K562 (cell line): ENCODE data around the gene HEMGN. TPM values are rescaled to one million over a fixed set of nuclear protein-coding genes. Genes with fewer than 3 reads are reported as not detected.

Source experiments
- BRCA1 ChIP-seq, 2 experiments: fragments of 450-650 bp in 1 of 2; sonication (generic) in 1 of 2; formaldehyde crosslinking in 1 of 2; IDR thresholded peaks; 2 replicates each; pipeline versions ENCODE4 v1.5.0 to v1.6.1; 2017 to 2020; ENCODE audit warnings: mild to moderate bottlenecking in 1 of 2, missing genetic modification reagents in 1 of 2
- CC2D1A ChIP-seq: fragments of 450-650 bp; IDR thresholded peaks from 2 replicates; pipeline ENCODE4 v1.6.1; 2017; ENCODE audit warnings: mild to moderate bottlenecking
- DMBX1 ChIP-seq: fragments of 250-450 bp; sonication (Bioruptor Pico); IDR thresholded peaks from 2 replicates; pipeline ENCODE4 v1.8.0; 2022; ENCODE audit warnings: inconsistent platforms, mild to moderate bottlenecking, moderate library complexity, borderline replicate concordance
- DPF2 ChIP-seq: fragments of 450-650 bp; IDR thresholded peaks from 2 replicates; pipeline ENCODE4 v1.6.1; 2016
- FOXM1 ChIP-seq, 2 experiments: fragments of 450-650 bp in 1 of 2; sonication (generic) in 1 of 2; formaldehyde crosslinking in 1 of 2; IDR thresholded peaks; 2 replicates each; pipeline versions ENCODE4 v1.6.1 to v1.9.0; 2017 to 2022; ENCODE audit warnings: low read depth in 2 of 2, mild to moderate bottlenecking in 2 of 2, missing genetic modification reagents in 1 of 2, moderate library complexity in 1 of 2
- HNRNPH1 ChIP-seq: fragments of 200-400 bp; formaldehyde crosslinking; optimal IDR thresholded peaks from 2 replicates; pipeline ENCODE3; 2017; ENCODE audit warnings: low read depth, mild to moderate bottlenecking, low read length, moderate library complexity
- HNRNPUL1 ChIP-seq: fragments of 200-400 bp; formaldehyde crosslinking; IDR thresholded peaks from 2 replicates; pipeline ENCODE4 v1.6.1; 2017; ENCODE audit warnings: low read length
- MEF2D ChIP-seq: conservative IDR thresholded peaks from 2 replicates; pipeline ENCODE4 v1.6.1; 2016; ENCODE audit warnings: low read depth, missing genetic modification characterization, missing compliant biosample characterization
- MTA3 ChIP-seq: fragments of 450-650 bp; formaldehyde crosslinking; IDR thresholded peaks from 2 replicates; pipeline ENCODE4 v1.6.1; 2017; ENCODE audit warnings: mild to moderate bottlenecking, borderline replicate concordance
- NFRKB ChIP-seq: fragments of 450-650 bp; IDR thresholded peaks from 2 replicates; pipeline ENCODE4 v1.6.1; 2016; ENCODE audit warnings: low read depth
- NR1H2 ChIP-seq: sonication (generic); formaldehyde crosslinking; IDR thresholded peaks from 2 replicates; pipeline ENCODE4 v1.4.0; 2020; ENCODE audit warnings: mild to moderate bottlenecking, missing genetic modification reagents
- NR2C1 ChIP-seq, 2 experiments: fragments of 450-650 bp; IDR thresholded peaks; 2 replicates each; pipeline ENCODE4 v1.6.1; 2017; ENCODE audit warnings: mild to moderate bottlenecking in 2 of 2, antibody characterized with exemption in 1 of 2, inconsistent platforms in 1 of 2, missing compliant biosample characterization in 1 of 2, missing genetic modification characterization in 1 of 2
- SMAD2 ChIP-seq: fragments of 150-350 bp; IDR thresholded peaks from 2 replicates; pipeline ENCODE4 v1.6.1; 2014; ENCODE audit warnings: low read depth, mild to moderate bottlenecking, low read length
- ZHX1 ChIP-seq: fragments of 150-350 bp; conservative IDR thresholded peaks from 2 replicates; pipeline ENCODE4 v1.6.1; 2014; ENCODE audit warnings: low read length
- ZNF174 ChIP-seq: fragments of 250-450 bp; sonication (Bioruptor Pico); IDR thresholded peaks from 2 replicates; pipeline ENCODE4 v1.4.0; 2020; ENCODE audit warnings: mild to moderate bottlenecking
- ZNF184 ChIP-seq: sonication (generic); formaldehyde crosslinking; IDR thresholded peaks from 2 replicates; pipeline ENCODE4 v1.5.0; 2020; ENCODE audit warnings: missing genetic modification reagents
- ZNF431 ChIP-seq: sonication (generic); formaldehyde crosslinking; IDR thresholded peaks from 2 replicates; pipeline ENCODE4 v1.8.0; 2022; ENCODE audit warnings: mild to moderate bottlenecking, missing genetic modification reagents
- ZNF57 ChIP-seq: fragments of 450-650 bp; formaldehyde crosslinking; IDR thresholded peaks from 2 replicates; pipeline ENCODE4 v1.4.0; 2020; ENCODE audit warnings: mild to moderate bottlenecking, moderate library complexity
- ZNF583 ChIP-seq: fragments of 250-450 bp; sonication (Bioruptor Pico); IDR thresholded peaks from 2 replicates; pipeline ENCODE4 v1.4.0; 2020
- ZNF696 ChIP-seq: fragments of 250-450 bp; sonication (Bioruptor Pico); conservative IDR thresholded peaks from 2 replicates; pipeline ENCODE4 v1.4.0; 2020; ENCODE audit warnings: mild to moderate bottlenecking, moderate library complexity
- polyA plus RNA-seq, 8 experiments: library from polyadenylated mRNA; depleted of rRNA in 4 of 8; stranded (reverse) in 5 of 8; unstranded in 3 of 8; fragments of >200 nt; fragmentation: Nextera tagmentation in 2 of 8; fragmentation: Illumina TruSeq in 1 of 8; extraction: Ambion mirVana in 2 of 8; extraction: Trizol in 1 of 8; gene quantifications; 2 replicates each; pipeline versions ENCODE4 v1.2.1 to v1.2.3, GENCODE V29; 2011 to 2014; ENCODE audit warnings: inconsistent platforms in 1 of 8, missing spikeins in 1 of 8
- total RNA-seq, 7 experiments: library from RNA; depleted of rRNA in 6 of 7; stranded (reverse); fragments of >200 nt in 6 of 7; fragmentation: Illumina TruSeq in 2 of 7; extraction: Trizol in 2 of 7; gene quantifications; 2 replicates each; pipeline versions ENCODE4 v1.2.1 to v1.2.3, GENCODE V29; 2011 to 2021; ENCODE audit warnings: low replicate concordance in 1 of 7
- TF ChIP-seq, protein P1 (sequence below): fragments of 450-650 bp; IDR thresholded peaks from 2 replicates; pipeline ENCODE4 v1.6.1; 2014; ENCODE audit warnings: low read depth, mild to moderate bottlenecking, moderate library complexity, borderline replicate concordance
- TF ChIP-seq, protein P2 (sequence below): fragments of 450-650 bp; formaldehyde crosslinking; IDR thresholded peaks from 2 replicates; pipeline ENCODE4 v1.4.0; 2022; ENCODE audit warnings: mild to moderate bottlenecking, moderate library complexity

Gene HEMGN
- total and polyA plus RNA-seq, 9 of the 15 experiments (the other 6 are each of a cell fraction or from before 2014, with no cell fraction given), result 56.3 to 258 (median 137) TPM

- TF ChIP-seq, protein P1, sequence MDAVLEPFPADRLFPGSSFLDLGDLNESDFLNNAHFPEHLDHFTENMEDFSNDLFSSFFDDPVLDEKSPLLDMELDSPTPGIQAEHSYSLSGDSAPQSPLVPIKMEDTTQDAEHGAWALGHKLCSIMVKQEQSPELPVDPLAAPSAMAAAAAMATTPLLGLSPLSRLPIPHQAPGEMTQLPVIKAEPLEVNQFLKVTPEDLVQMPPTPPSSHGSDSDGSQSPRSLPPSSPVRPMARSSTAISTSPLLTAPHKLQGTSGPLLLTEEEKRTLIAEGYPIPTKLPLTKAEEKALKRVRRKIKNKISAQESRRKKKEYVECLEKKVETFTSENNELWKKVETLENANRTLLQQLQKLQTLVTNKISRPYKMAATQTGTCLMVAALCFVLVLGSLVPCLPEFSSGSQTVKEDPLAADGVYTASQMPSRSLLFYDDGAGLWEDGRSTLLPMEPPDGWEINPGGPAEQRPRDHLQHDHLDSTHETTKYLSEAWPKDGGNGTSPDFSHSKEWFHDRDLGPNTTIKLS, result peak; percentile 68; the same call in 1 of the 2 replicates
- TF ChIP-seq CC2D1A (peak; percentile 93; the same call in 1 of the 2 replicates), HNRNPUL1 (no peak), SMAD2 (no peak), ZNF184 (CRISPR knock-in tag) (no peak), MTA3 (peak; percentile 78; the same call in 1 of the 2 replicates), BRCA1 (IDR thresholded peaks at IDR 0.05) (no peak), BRCA1 (CRISPR knock-in tag; IDR thresholded peaks at IDR 0.05) (no peak), ZNF174 (CRISPR knock-in tag) (no peak), NR2C1 (IDR thresholded peaks at IDR 0.05) (no peak), NR2C1 (tag; IDR thresholded peaks at IDR 0.05) (0 out of 2 replicates have a peak, but pooled peaks have one; percentile 20), MEF2D (tag) (peak; percentile 77), ZNF57 (no peak), NR1H2 (CRISPR knock-in tag) (no peak), DPF2 (peak; percentile 97), ZNF431 (CRISPR knock-in tag) (no peak), ZNF583 (CRISPR knock-in tag) (no peak), DMBX1 (peak; percentile 92), ZNF696 (CRISPR knock-in tag) (no peak), FOXM1 (IDR thresholded peaks at IDR 0.05; ENCODE audit: low read depth) (peak; percentile 94), FOXM1 (CRISPR knock-in tag; IDR thresholded peaks at IDR 0.05; ENCODE audit: low read depth) (no peak), NFRKB (peak; percentile 81; the same call in 1 of the 2 replicates), HNRNPH1 (no peak), ZHX1 (no peak)
- TF ChIP-seq, protein P2, sequence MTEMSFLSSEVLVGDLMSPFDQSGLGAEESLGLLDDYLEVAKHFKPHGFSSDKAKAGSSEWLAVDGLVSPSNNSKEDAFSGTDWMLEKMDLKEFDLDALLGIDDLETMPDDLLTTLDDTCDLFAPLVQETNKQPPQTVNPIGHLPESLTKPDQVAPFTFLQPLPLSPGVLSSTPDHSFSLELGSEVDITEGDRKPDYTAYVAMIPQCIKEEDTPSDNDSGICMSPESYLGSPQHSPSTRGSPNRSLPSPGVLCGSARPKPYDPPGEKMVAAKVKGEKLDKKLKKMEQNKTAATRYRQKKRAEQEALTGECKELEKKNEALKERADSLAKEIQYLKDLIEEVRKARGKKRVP, result no peak
Measured at GRCh38 chr9:97938081-97938644, at the start of gene HEMGN (continued).
